A673 (cell line): ENCODE results near the gene RRAS2. TPM values are rescaled to one million over a fixed set of nuclear protein-coding genes. Genes with fewer than 3 reads are reported as not detected.

Experiments used
- BruUV-seq: library from RNA; stranded (reverse); fragments of 400-500 nt; replicated peaks from 2 replicates; lab custom pipeline; 2021; lab: Mats Ljungman, UMichigan
- CTCF ChIA-PET: fragments of 300-600 bp; sonication (Branson Sonifier 250); formaldehyde crosslinking; loops from one replicate; lab custom pipeline; 2022; ENCODE audit warnings: antibody characterized with exemption; lab: Charles Lee
- POLR2A ChIA-PET: fragments of 300-600 bp; sonication (Branson Sonifier 250); formaldehyde crosslinking; loops from one replicate; lab custom pipeline; 2022; ENCODE audit warnings: antibody characterized with exemption; ENCODE audit not compliant: low non-redundant PET; lab: Charles Lee
- DNase-seq: peaks from one replicate; pipeline ENCODE4 v3.0.0-alpha.2; 2015; ENCODE audit warnings: low spot score
- H3K27ac ChIP-seq: fragments of 200-600 bp; sonication (generic); 2 replicates; pipeline ENCODE4 v1.5.1; 2016; ENCODE audit warnings: mixed run types, low read depth, mild to moderate bottlenecking, mixed read lengths, antibody characterized with exemption, low read length; ENCODE audit not compliant: poor library complexity, severe bottlenecking
- H3K27me3 ChIP-seq: fragments of 200-600 bp; sonication (generic); replicated peaks from 2 replicates; pipeline ENCODE4 v1.6.1; 2017; ENCODE audit warnings: mixed run types, low read depth, mild to moderate bottlenecking, mixed read lengths, antibody characterized with exemption, low read length; ENCODE audit not compliant: insufficient read depth, poor library complexity
- H3K36me3 ChIP-seq: fragments of 200-600 bp; sonication (generic); 2 replicates; pipeline ENCODE4 v1.6.1; 2016; ENCODE audit warnings: mixed run types, mild to moderate bottlenecking, mixed read lengths, antibody characterized with exemption, low read length; ENCODE audit not compliant: insufficient read depth, poor library complexity, severe bottlenecking
- H3K4me1 ChIP-seq: fragments of 200-600 bp; sonication (generic); 2 replicates; pipeline ENCODE4 v1.6.1; 2017; ENCODE audit warnings: mixed run types, mild to moderate bottlenecking, mixed read lengths, antibody characterized with exemption, low read length; ENCODE audit not compliant: insufficient read depth, poor library complexity, severe bottlenecking
- H3K4me3 ChIP-seq: fragments of 200-600 bp; sonication (generic); 2 replicates; pipeline ENCODE4 v1.5.1; 2016; ENCODE audit warnings: low read depth, mixed run types, mild to moderate bottlenecking, mixed read lengths, low read length; ENCODE audit not compliant: poor library complexity, severe bottlenecking
- H3K9me3 ChIP-seq: fragments of 200-600 bp; sonication (generic); 2 replicates; pipeline ENCODE4 v1.6.1; 2016; ENCODE audit warnings: mixed run types, low read depth, mild to moderate bottlenecking, mixed read lengths, antibody characterized with exemption, low read length; ENCODE audit not compliant: poor library complexity, severe bottlenecking
- EZH2 ChIP-seq: fragments of 200-600 bp; sonication (generic); IDR thresholded peaks from 2 replicates; pipeline ENCODE4 v1.6.1; 2017; ENCODE audit warnings: borderline replicate concordance, low read depth, mild to moderate bottlenecking, mixed read lengths, antibody characterized with exemption, low read length; ENCODE audit not compliant: poor library complexity, severe bottlenecking
- intact Hi-C: fragments of 100-400 bp; cut with micrococcal nuclease; formaldehyde crosslinking; loops from one replicate; pipeline ENCODE4 v1.10.0; 2022; ENCODE audit not compliant: unreplicated experiment
- total RNA-seq: library from RNA; stranded (reverse); gene quantifications from 2 replicates; pipeline ENCODE4 v1.2.3, GENCODE V29; 2021
- TF ChIP-seq, protein P1 (sequence below): fragments of 300-800, 200-600 bp; sonication (generic); conservative IDR thresholded peaks from 2 replicates; pipeline ENCODE4 v1.5.1; 2017; ENCODE audit warnings: low read depth, mild to moderate bottlenecking, antibody characterized with exemption, low read length, moderate library complexity, mixed read lengths

The RRAS2 gene
- total RNA-seq, 1 experiment from 2014 or later = 23.3 TPM

- CTCF ChIA-PET = no interaction called here
These were observed 113.5 kb downstream of the RRAS2 start for GRCh38 chr11:14245444-14245843.

DNA sequence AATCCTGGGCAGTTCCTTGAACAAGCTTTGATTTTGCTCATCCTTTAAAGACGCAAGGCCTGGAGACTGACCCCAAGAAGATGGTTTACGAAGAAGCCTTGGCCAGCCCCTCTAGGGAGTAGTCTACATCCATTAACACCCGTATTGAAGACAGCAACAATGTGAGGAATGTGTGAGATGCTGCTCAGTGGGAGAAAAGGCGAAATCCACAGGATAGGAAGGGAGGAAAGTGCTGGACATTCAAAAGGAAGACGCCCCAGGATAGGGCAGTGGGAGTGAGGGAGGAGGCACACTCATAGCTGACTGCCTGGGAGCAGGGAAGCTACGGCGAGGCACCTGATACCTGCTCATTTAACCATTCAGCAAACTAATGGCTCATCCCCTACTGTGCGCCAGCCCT, 114.1 kb downstream of the RRAS2 start:
- ChIA-PET CTCF (no interaction called here), POLR2A (no interaction called here)
- TF ChIP-seq, protein P1, sequence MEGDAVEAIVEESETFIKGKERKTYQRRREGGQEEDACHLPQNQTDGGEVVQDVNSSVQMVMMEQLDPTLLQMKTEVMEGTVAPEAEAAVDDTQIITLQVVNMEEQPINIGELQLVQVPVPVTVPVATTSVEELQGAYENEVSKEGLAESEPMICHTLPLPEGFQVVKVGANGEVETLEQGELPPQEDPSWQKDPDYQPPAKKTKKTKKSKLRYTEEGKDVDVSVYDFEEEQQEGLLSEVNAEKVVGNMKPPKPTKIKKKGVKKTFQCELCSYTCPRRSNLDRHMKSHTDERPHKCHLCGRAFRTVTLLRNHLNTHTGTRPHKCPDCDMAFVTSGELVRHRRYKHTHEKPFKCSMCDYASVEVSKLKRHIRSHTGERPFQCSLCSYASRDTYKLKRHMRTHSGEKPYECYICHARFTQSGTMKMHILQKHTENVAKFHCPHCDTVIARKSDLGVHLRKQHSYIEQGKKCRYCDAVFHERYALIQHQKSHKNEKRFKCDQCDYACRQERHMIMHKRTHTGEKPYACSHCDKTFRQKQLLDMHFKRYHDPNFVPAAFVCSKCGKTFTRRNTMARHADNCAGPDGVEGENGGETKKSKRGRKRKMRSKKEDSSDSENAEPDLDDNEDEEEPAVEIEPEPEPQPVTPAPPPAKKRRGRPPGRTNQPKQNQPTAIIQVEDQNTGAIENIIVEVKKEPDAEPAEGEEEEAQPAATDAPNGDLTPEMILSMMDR = no peak
- no peak for TF ChIP-seq EZH2
- Histone ChIP-seq H3K27ac (no peak overlapping the region), H3K4me1 (no peaks in the 10 kb centered on the region), H3K36me3 (no peaks in the 10 kb centered on the region), H3K9me3 (no peaks in the 10 kb centered on the region), H3K27me3 (peaks cover 7% of the 10 kb centered on the region), H3K4me3 (no peak overlapping the region)
- intact Hi-C loops = no loop called here
- no peak for DNase-seq
- BruUV-seq = no TSS peak

More at GRCh38 chr11:14245444-14245843, 113.5 kb downstream of the RRAS2 start:
- no peak for DNase-seq
- no TSS peak for BruUV-seq
- no peaks in the 10 kb centered on the region for H3K4me1 ChIP-seq
- TF ChIP-seq, protein P1 = no peak
- TF ChIP-seq EZH2 = no peak
- POLR2A ChIA-PET = no interaction called here
- no peaks in the 10 kb centered on the region for H3K9me3 ChIP-seq
- H3K36me3 ChIP-seq = no peaks in the 10 kb centered on the region
- H3K4me3 ChIP-seq = no peak overlapping the region
- H3K27ac ChIP-seq = no peak overlapping the region
- H3K27me3 ChIP-seq = peaks cover 7% of the 10 kb centered on the region
- intact Hi-C loops = no loop called here

DNA sequence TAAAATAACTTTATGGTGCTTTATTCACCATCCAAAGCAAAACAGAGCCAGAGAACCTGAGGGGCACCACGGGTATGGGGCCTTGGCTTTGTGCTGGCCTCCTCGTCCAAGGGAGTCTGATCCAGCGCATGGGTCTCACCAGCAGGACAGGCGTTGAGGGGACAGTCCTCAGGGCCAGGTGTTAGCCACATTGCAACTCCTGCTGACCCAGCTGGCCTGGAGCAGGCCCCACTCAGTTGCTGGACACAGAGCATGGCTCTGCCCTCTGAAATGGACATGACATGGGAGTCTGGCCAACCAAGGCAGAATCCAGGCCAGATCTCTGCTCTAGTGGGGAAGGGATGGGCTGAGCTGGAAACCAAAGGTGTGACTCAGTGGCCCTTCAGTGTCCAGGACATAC, 116.2 kb downstream of the RRAS2 start:
- Histone ChIP-seq H3K9me3 (no peaks in the 10 kb centered on the region), H3K27me3 (peaks cover 6% of the 10 kb centered on the region), H3K4me1 (no peaks in the 10 kb centered on the region), H3K27ac (no peak overlapping the region), H3K36me3 (no peaks in the 10 kb centered on the region), H3K4me3 (no peak overlapping the region)
- no TSS peak for BruUV-seq
- TF ChIP-seq EZH2 = no peak
- TF ChIP-seq, protein P1 = no peak
- CTCF ChIA-PET = no interaction called here
- intact Hi-C loops = no loop called here
- DNase-seq = no peak
- POLR2A ChIA-PET = no interaction called here
